ENCODE results near the gene LRCH1. TPM values are rescaled to one million over a fixed set of nuclear protein-coding genes. Genes with fewer than 3 reads are reported as not detected.

LRCH1 gene
- total and polyA plus RNA-seq, 7 donors: 1.7 to 7.9 (median 4.1) TPM

- TF ChIP-seq CTCF (IDR thresholded peaks at IDR 0.05): no peak
- Histone ChIP-seq H3K4me3 (no peak overlapping the region), H3K9me3 (no peaks in the 10 kb centered on the region), H3K4me1 (no peaks in the 10 kb centered on the region), H3K27me3 (ENCODE audit: insufficient read depth in 3 of 3, low read length in 2 of 3) (no peaks in the 10 kb centered on the region), H3K27ac (no peak overlapping the region), H3K36me3 (ENCODE audit: insufficient read depth in 1 of 2, low read depth in 1 of 2) (peaks cover 0 to 39% of the 10 kb centered on the region in 2 donors)
- ATAC-seq (no peak), DNase-seq (no peak)
- 95 to 98% (median 96%) methylated on average over 8 of the region's 8 CpGs for WGBS, 3 donors
- intact Hi-C loops (cut with DNase I): no loop called here
Observed at GRCh38 chr13:46747031-46747820, 194.3 kb downstream of the LRCH1 start.

GRCh38 chr13:46748300-46748699, 195.3 kb downstream of the LRCH1 start:
- no peak for DNase-seq
- no peaks in the 10 kb centered on the region for H3K4me1 ChIP-seq
- no peak overlapping the region for H3K4me3 ChIP-seq
- no peak for ATAC-seq
- H3K27ac ChIP-seq: no peak overlapping the region
- WGBS, 3 donors: 78 to 86% (median 81%) methylated on average over 4 of the region's 4 CpGs
- H3K36me3 ChIP-seq (ENCODE audit: insufficient read depth in 1 of 2, low read depth in 1 of 2): peaks cover 0 to 38% of the 10 kb centered on the region in 2 donors
- no peak for TF ChIP-seq CTCF (IDR thresholded peaks at IDR 0.05)
- H3K27me3 ChIP-seq (ENCODE audit: insufficient read depth in 3 of 3, low read length in 2 of 3): no peaks in the 10 kb centered on the region
- H3K9me3 ChIP-seq: no peaks in the 10 kb centered on the region
- intact Hi-C loops (cut with DNase I): no loop called here

- H3K36me3 ChIP-seq (ENCODE audit: insufficient read depth in 1 of 2, low read depth in 1 of 2): peaks cover 0 to 38% of the 10 kb centered on the region in 2 donors
- WGBS, 3 donors: 39 to 53% (median 45%) methylated on average over 2 of the region's 2 CpGs
- intact Hi-C loops (cut with DNase I): no loop called here
- H3K9me3 ChIP-seq: no peaks in the 10 kb centered on the region
- H3K4me3 ChIP-seq: no peak overlapping the region
- no peak for DNase-seq
- no peaks in the 10 kb centered on the region for H3K27me3 ChIP-seq (ENCODE audit: insufficient read depth in 3 of 3, low read length in 2 of 3)
- no peak for TF ChIP-seq CTCF (IDR thresholded peaks at IDR 0.05)
- no peaks in the 10 kb centered on the region for H3K4me1 ChIP-seq
- no peak overlapping the region for H3K27ac ChIP-seq
- ATAC-seq: no peak
Observed at GRCh38 chr13:46749951-46750350, 197.0 kb downstream of the LRCH1 start.

GRCh38 chr13:46751811-46752635, 199.1 kb downstream of the LRCH1 start:
- peaks cover 0 to 26% of the 10 kb centered on the region in 2 donors for H3K36me3 ChIP-seq (ENCODE audit: insufficient read depth in 1 of 2, low read depth in 1 of 2)
- DNase-seq (no peak), ATAC-seq (no peak)
- intact Hi-C loops (cut with DNase I): no loop called here
- H3K27ac ChIP-seq: no peak overlapping the region
- peaks cover 0 to under 1% (median 0%) of the 10 kb centered on the region in 3 donors for H3K27me3 ChIP-seq (ENCODE audit: insufficient read depth in 3 of 3, low read length in 2 of 3)
- H3K4me3 ChIP-seq: no peak overlapping the region
- 58 to 65% (median 58%) methylated on average over 7 of the region's 7 CpGs for WGBS, 3 donors
- no peaks in the 10 kb centered on the region for H3K9me3 ChIP-seq
- no peaks in the 10 kb centered on the region for H3K4me1 ChIP-seq
- no peak for TF ChIP-seq CTCF (IDR thresholded peaks at IDR 0.05)

Data from psoas muscle (tissue), 8 donors.